A549 treated with AZD9567 at 1 μM for 4 hours (cell line): ENCODE measurements around the gene CNR2. TPM values are rescaled to one million over a fixed set of nuclear protein-coding genes. Genes with fewer than 3 reads are reported as not detected.

Experiments
- total RNA-seq: library from RNA; stranded (reverse); fragments of 200-300 nt; extraction: Qiagen RNA extraction; gene quantifications from 5 replicates; pipeline ENCODE4 v1.2.3, GENCODE V29; 2022; ENCODE audit not compliant: insufficient read depth

Gene CNR2
- not detected in 5 replicates for total RNA-seq

DNA sequence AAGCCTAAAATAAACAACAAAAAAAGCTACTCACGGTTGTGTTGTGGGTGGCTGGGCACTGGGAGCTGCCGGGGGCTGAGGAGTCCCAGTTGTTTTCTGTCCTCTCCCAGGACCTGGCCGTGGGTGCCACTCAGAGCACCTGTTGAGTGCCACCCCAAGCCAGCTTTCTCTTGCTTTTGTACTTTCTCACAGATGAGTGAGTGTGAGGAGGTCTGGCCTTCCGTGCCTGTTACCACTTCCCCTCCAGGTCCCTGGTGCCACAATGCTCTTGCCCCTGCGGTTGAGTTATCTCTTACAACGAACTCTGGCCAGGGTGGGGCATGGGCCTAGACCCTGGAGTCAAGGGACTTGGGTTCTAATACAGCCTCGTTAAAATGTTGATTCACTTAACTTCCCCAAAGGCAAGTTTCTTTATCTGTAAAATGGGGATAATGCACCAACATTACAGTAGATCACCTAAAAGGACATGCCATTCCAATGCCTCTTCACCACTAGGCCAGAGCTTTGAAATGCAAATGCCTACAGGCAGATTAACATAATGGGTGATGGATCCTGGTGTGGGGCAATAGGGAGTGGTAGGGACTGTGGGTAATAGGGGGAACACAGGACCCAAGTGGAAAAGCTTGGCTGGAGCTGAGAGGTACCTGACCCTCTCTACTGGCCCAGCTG is at the start of gene CNR2:
Gene CNR2 (minus strand): TSS at position 151 of the 669 bp plus-strand sequence. CDS start 37,745 bp downstream, outside the sequence.

DNA sequence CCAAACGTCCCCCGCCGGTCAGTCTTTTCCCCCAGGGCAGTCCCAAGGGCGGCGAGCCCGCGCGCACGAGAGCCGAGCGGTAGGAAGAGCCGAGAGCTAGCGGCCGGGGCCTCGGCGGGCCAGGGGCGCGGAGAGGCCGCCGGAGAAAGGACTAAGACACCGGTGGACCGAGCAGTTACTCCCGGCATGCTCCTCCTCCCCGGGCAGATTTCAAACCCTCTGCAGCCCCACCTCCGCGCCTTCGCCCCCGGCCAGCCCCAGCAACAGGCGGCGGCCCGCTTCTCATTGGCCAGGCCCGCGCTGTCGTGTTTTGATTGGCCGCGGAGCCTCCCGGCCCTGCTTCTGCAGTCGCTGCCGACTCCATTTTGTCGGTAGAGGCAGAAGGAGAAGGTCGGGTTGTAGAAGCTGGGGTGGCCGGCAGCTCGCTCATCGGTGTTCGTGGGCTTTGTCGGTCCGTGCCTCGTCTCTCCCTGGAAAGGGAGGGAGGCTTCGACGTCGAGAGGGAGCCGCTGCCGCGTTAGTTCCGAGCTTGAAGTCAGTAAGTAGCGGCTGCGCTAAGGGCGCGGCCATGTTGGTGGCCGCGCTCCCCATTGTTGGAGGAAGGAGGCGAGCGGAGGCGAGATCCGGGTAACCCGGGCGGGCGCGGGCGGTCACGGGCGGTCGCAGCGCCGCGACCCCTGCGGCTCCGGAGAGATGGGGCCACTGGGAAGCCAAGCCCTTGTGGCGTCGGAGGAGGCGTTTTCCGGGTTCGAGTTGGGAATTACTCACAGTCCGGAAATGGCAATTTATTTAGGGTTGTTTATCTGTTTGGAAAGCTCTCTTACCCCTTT is 46.5 kb upstream of the CNR2 start, which contains the start of gene PNRC2:
Gene PNRC2 (plus strand): TSS at position 368 of the 830 bp plus-strand sequence. CDS start 1,630 bp downstream, outside the sequence.

DNA sequence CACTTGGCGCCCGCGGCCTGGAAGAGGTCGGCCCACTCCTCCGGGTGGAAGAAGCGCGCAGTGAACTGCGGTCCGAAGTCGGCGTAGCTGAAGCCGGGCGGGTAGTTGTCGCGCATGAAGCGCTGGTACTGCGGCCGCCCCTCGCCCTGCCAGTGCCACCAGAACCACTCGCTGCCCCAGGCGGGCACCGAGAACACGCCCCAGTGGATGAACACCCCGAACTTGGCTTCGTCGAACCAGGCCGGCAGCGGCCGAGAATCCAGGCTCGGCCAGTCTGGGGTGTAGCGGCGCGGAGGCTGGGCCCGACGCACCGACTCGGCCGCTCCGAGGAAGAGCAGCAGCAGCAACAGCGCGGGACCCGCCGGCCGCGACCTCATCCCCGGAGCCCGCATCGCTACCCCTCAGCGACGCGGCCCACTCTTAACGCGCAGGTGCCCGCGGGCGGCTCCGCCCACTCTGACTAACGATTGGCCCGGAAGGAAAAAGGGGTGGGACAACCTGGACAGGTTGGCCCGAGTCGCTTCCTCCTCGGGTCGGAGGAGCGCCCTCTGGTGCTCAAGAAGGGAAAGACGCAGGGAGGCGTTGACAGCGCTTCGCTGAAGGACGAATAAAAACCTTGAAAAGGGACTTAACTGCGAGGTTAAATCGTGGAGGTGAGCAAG is 45.1 kb downstream of the CNR2 start, which contains the start of gene FUCA1:
Gene FUCA1 (minus strand): TSS at position 396 of the 662 bp plus-strand sequence. CDS start 4 bp downstream, at position 392.

DNA sequence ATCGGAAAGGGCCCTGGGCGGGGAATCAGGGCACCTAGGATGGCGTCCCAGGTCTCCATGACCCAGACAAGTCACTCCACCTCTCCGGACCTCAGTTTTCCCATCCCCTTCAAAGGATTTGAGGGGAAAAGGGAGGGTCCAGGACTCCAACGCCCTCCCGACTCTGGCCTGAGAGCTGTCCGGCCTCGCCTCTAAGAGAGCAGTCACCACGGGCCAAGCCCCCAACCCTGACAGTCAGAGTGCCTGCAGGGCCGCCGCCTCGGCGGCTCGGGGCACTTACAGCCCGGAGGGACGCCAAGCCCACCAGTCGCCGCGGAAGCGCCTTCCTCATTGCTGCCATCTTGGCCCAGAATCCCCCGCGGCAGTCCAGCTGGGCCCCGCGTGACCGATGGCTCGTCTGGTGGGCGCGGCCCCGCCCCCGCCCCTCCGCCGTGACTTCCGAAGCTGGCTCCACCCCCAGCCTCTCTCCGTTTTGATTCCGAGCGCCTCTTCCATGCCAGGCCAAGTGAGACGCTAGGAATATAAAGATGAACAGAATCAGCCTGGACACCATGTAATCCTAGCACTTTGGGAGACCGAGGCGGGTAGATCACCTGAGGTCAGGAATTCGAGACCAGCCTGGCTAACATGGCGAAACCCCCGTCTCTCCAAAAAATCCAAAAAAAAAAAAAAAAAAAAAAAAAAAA is 87.9 kb downstream of the CNR2 start, which contains the start of gene HMGCL:
Gene HMGCL (minus strand): TSS at position 354 of the 686 bp plus-strand sequence. CDS start 14 bp downstream, at position 340.

Other genes with a start within 250 kb of the CNR2 start
- gene RPL11, start 221.6 kb downstream of the CNR2 start, total RNA-seq, result 1,287 to 1,484 TPM (median 1,441 TPM) in 5 replicates
- gene ELOA, start 169.9 kb downstream of the CNR2 start, total RNA-seq, result 27.9 to 32.8 TPM (median 28.8 TPM) in 5 replicates
- 28.4 to 40.6 TPM (median 35.0 TPM) in 5 replicates for gene PITHD1, start 134.9 kb downstream of the CNR2 start, total RNA-seq
- gene LYPLA2, start 122.2 kb downstream of the CNR2 start, total RNA-seq, result 55.6 to 74.5 TPM (median 57.7 TPM) in 5 replicates
- gene GALE, start 112.6 kb downstream of the CNR2 start, total RNA-seq, result 50.1 to 77.4 TPM (median 69.9 TPM) in 5 replicates
- gene HMGCL, start 87.9 kb downstream of the CNR2 start, total RNA-seq, result 11.6 to 17.1 TPM (median 15.1 TPM) in 5 replicates
- 9.3 to 13.1 TPM (median 10.8 TPM) in 5 replicates for gene FUCA1, start 45.1 kb downstream of the CNR2 start, total RNA-seq
- 26.4 to 64.3 TPM (median 36.8 TPM) in 5 replicates for gene PNRC2, start 46.5 kb upstream of the CNR2 start, total RNA-seq
- 78.8 to 95.3 TPM (median 91.0 TPM) in 5 replicates for gene SRSF10, start 67.0 kb upstream of the CNR2 start, total RNA-seq
- gene MYOM3, start 198.8 kb upstream of the CNR2 start, total RNA-seq, result 5.2 to 5.9 TPM (median 5.8 TPM) in 5 replicates
- 4.8 to 8.6 TPM (median 5.7 TPM) in 5 replicates for gene IL22RA1, start 229.8 kb upstream of the CNR2 start, total RNA-seq